GM12872 (cell line): ENCODE results near the gene STX10.

Source experiments
- TF ChIP-seq, protein P1 (sequence below): IDR thresholded peaks from 3 replicates; pipeline ENCODE4 v1.5.1; 2011; ENCODE audit warnings: low read depth, mild to moderate bottlenecking, low read length, moderate library complexity; ENCODE audit not compliant: insufficient read depth

The STX10 gene

DNA sequence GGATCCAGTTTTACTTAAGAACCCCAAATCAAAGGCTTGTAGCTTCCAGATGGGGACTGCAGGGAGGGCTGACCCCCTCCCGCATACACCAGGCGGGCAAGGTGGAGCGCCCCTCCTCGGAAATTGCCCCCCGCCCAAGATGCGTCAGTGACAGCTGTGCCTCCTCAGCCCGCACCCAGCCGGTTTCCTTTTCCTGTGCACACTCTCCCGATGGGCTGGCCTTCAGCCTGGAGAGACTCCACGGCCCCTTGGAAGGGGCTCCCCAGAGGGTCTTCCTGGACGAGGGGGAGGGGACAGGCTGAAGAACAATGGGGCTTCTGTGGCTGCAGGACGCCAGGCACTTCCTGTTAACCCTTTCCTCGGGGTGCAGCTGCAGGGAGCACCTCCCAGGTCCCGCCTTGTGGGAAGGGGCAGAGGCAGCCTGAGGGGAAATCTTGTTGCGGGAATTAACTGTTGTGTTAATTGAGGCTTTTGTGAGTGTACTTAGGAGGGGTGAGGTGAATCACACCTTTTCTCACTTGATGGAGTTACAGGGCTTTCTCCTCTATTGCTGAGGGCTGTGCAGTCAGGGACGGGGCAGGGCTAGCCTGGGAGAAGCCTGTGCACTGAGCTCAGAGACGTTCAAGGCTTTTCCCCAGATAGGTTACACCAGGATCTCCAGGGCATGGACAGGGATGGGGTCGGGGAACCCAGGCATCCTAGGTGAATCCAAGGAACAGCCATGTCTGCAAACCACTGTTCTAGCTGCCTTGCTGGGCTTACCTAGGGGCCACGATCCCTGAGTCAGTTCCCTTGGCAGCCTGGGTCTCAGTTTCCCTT is 14.4 kb upstream of the STX10 start:
- TF ChIP-seq, protein P1, sequence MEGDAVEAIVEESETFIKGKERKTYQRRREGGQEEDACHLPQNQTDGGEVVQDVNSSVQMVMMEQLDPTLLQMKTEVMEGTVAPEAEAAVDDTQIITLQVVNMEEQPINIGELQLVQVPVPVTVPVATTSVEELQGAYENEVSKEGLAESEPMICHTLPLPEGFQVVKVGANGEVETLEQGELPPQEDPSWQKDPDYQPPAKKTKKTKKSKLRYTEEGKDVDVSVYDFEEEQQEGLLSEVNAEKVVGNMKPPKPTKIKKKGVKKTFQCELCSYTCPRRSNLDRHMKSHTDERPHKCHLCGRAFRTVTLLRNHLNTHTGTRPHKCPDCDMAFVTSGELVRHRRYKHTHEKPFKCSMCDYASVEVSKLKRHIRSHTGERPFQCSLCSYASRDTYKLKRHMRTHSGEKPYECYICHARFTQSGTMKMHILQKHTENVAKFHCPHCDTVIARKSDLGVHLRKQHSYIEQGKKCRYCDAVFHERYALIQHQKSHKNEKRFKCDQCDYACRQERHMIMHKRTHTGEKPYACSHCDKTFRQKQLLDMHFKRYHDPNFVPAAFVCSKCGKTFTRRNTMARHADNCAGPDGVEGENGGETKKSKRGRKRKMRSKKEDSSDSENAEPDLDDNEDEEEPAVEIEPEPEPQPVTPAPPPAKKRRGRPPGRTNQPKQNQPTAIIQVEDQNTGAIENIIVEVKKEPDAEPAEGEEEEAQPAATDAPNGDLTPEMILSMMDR = no peak

DNA sequence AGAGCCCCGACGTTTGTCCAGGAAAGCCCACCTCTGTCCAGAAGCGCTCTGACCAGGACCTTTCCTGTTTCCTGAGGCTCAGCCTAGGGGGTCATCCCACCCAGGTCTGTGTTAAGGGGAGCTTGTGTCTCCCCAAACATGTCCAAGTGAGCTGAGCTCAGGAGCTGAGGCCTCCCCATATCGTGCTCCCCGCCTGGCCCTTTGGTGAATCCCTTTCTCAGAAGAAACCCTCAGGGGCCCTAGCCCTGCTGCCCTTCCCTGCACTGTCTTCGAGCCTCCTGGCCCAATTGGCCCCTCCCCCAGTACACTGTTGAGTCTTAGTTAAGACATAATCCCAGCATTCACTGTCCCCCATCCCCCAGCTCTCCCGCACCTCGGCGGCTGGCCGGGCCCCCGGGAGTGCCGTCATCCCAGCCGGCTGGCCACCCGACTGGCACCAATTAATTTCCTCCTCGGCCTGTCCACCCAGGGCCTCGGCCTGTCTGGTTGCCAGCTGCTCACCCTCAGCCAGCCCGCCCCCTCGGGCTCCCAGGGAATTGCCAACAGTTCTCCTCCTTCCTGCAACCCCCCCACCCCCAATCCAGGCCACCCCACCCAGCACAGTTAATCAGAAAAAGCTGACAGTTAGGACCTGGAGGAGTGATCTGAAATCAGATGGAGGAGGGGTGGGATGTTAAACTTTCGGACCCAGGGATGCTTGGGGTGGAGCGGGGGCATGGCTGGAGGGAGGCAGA is 13.6 kb upstream of the STX10 start:
- TF ChIP-seq, protein P1 = no peak

DNA sequence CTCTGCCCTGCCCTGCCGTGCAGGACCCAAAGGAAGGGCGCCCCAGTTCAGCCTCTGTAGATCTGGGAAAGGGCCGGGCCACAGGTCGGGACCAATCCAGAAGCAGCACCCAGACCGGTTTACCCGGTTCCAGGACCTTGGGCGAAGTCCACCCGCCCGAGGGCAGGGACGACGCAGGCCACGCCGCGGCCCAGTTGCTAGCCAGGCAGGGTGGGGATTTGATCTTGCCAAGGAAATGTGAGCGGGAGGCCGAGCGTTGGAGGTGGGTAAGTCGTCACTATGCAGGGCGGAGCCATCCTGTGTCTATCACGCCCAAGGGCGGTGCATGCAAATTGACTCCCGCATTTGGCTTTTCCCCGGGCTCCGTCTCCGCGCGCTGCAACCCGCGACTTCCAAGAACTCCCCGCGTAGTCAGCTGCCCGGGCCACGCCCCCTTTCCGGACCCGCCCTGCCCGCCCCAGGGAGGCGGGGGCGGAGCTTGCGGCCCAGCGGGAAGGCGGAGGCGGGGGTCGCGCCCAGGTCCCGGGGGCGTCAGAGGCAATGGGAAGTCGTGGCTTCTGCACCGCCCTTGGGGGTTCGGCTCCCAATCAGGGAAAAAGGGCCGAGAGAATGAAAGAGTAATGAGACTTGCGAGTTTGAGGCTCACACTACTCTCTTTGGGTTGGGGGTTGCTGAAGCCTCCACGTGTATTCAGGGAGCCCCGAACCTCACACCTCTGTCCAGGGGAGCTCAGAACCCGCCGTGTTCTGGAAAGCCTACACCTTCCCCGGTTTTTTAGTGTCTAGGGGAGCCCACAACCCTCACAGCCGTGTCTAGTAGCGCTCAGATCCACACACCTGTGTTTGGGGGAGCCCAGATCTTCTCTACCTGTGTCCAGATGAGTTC is 12.8 kb upstream of the STX10 start:
- TF ChIP-seq, protein P1 = no peak

DNA sequence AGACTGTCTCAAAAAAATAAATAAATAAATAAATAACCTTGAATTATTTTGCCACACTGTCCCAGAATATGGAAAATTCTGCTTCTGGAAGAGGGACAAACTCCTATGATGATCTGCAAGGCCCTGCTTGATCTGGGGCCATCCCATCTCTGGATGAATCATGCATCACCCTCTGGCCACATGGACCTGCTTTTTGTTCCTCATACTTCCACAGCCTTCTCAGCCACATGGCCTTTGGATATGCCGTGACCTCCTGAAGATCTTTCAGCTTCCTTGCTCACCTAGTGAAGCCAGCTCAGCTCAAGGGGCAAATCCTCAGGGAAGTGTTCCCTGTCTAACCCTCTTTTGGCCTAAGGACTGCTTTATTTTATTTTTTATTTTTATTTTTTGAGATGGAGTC is 10.4 kb upstream of the STX10 start:
- TF ChIP-seq, protein P1 = no peak

DNA sequence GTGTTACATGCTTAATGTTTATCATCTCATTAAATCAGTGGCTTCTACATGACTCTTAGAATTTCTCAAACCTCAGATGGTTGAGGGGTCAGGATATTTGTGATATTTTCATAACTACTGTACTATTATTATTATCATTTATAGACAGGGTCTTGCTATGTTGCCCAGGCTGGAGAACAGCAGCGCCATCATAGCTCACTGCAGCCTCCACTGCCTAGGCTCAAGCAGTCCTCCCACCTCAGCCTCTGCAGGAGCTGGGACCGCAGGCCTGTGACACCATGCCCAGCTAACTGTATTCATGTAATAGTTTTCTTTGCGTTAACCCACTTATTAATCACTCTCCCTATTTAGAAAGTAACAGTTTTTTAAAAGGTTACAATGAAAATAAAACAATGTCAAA is 9.5 kb upstream of the STX10 start:
- TF ChIP-seq, protein P1 = no peak

DNA sequence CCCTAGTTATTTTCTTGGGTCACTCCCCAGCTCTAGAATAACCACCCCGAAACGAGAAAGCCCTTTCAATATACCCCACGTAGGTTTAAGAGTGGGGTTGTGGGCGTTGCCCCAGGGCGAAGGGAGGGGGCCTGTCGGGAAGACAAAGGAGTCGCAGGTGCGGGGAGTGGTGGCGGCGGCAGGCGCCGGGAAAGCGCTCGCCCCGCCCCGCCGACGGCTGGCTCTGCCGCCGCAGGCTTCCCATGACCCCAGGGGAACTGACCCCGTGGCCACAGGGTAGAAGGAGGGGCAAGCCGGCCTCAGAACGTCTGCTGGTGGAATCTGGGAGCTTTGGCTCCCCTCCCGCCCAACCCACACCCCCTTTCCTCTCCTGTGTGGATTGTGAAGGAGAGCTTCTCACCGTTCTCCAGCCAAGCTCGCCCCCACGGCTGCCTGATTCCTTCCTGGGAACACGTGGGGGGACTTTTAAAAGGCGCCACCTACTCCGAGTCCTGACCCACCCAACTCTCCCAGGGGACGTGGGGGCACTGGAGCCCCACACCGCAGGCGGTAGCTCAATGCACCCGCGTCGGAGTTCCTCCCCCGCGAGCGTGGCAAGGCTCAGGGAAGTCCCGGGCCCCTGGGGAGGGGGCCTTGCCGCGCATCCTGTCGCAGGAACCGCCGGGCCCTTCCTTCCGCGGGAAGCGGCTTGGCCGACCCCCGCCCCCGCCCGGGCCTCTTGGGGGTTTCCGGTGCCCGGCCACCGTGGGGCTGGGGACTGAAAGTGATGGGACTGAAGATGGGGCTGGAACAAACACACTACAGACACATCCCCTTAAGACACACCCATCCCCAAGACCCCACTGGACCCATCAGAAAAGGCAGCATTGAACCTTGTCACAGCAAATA is 5.5 kb upstream of the STX10 start:
- TF ChIP-seq, protein P1 = no peak
